Measurements from ENCODE around the gene NME9. TPM values are rescaled to one million over a fixed set of nuclear protein-coding genes. Genes with fewer than 3 reads are reported as not detected.

The NME9 gene
- total RNA-seq, 1 experiment from 2014 or later: not detected

DNA sequence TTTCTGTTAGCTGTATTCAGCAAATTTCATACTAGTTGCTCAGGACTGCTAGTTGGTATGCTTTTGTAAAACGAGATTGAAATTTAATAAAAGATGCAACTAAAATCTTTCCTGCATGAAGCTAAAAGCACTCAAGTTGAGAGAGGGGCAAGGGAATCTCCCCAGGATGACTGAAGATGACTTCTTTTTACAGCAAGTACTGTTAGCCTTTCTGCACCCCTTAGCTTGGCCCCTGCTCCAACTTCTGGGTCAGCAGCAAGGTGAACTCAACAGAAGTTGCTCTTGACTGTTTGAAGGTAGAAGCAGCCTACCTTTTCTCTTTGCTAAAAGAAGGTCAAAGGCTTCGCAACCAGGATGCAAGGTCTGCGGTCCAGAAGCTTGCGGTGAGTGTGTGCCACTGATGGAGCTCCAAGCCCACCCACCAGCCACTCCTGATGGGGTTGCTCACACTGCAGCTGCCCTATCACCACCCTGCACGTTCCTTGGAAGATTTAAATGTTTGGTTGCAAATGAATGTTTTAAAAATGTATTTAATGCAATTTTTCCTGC, 32.5 kb downstream of the NME9 start:
- H3K27ac Mint-ChIP-seq (ENCODE audit: unreplicated experiment): no peak overlapping the region
- Histone ChIP-seq H3K4me1 (no peaks in the 10 kb centered on the region), H3K27me3 (replicated peaks; ENCODE audit: control insufficient read depth, insufficient read depth, low read length) (no peaks in the 10 kb centered on the region), H3K36me3 (ENCODE audit: control insufficient read depth, insufficient read depth, low read length) (peaks cover 2% of the 10 kb centered on the region; the same call in 1 of the 2 replicates), H3K4me3 (ENCODE audit: low read depth, low read length) (no peak overlapping the region), H3K9me3 (no peaks in the 10 kb centered on the region)
- peaks cover 30% of the 10 kb centered on the region for H3K36me3 Mint-ChIP-seq (ENCODE audit: insufficient read depth, unreplicated experiment)
- BruUV-seq (replicated peaks): no TSS peak
- H3K9me3 Mint-ChIP-seq (ENCODE audit: unreplicated experiment): no peaks in the 10 kb centered on the region
- intact Hi-C loops (cut with micrococcal nuclease; ENCODE audit: unreplicated experiment): no loop called here
- DNase-seq: no peak
- H3K4me1 Mint-ChIP-seq (ENCODE audit: low read depth, unreplicated experiment): no peaks in the 10 kb centered on the region
- no peak overlapping the region for H3K4me3 Mint-ChIP-seq (ENCODE audit: unreplicated experiment)
- no peaks in the 10 kb centered on the region for H3K27me3 Mint-ChIP-seq (ENCODE audit: insufficient read depth, unreplicated experiment)
- ChIA-PET CTCF (no interaction called here), POLR2A (no interaction called here)
- TF ChIP-seq, protein P1, sequence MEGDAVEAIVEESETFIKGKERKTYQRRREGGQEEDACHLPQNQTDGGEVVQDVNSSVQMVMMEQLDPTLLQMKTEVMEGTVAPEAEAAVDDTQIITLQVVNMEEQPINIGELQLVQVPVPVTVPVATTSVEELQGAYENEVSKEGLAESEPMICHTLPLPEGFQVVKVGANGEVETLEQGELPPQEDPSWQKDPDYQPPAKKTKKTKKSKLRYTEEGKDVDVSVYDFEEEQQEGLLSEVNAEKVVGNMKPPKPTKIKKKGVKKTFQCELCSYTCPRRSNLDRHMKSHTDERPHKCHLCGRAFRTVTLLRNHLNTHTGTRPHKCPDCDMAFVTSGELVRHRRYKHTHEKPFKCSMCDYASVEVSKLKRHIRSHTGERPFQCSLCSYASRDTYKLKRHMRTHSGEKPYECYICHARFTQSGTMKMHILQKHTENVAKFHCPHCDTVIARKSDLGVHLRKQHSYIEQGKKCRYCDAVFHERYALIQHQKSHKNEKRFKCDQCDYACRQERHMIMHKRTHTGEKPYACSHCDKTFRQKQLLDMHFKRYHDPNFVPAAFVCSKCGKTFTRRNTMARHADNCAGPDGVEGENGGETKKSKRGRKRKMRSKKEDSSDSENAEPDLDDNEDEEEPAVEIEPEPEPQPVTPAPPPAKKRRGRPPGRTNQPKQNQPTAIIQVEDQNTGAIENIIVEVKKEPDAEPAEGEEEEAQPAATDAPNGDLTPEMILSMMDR (IDR thresholded peaks at IDR 0.05; ENCODE audit: insufficient read depth in 1 of 2, low read depth in 1 of 2, low read length in 1 of 2, severe bottlenecking in 1 of 2, unreplicated experiment in 1 of 2): no peak

DNA sequence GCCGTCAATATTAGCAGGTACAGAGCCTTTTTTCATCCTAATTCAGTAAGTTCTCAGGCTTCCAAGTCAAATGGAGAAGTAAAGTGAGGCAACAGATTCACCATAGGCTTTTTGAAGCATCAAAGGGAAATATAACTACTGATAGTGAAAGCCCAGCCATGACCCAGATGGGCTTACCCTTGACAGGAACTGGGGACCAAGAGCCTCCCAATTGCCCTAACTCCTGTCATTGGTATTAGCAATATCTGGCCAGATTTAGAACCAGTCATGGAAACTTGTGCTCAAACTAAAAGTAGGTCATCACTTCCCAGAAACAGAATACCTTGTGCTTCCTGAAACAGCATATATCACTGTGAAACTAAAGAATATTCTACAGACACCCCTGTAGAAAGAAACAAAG, 33.0 kb downstream of the NME9 start:
- no peak for DNase-seq
- peaks cover 2% of the 10 kb centered on the region; the same call in 1 of the 2 replicates for H3K36me3 ChIP-seq (ENCODE audit: control insufficient read depth, insufficient read depth, low read length)
- no peaks in the 10 kb centered on the region for H3K4me1 ChIP-seq
- Mint-ChIP-seq H3K27ac (ENCODE audit: unreplicated experiment) (no peak overlapping the region), H3K9me3 (ENCODE audit: unreplicated experiment) (no peaks in the 10 kb centered on the region), H3K4me1 (ENCODE audit: low read depth, unreplicated experiment) (no peaks in the 10 kb centered on the region), H3K27me3 (ENCODE audit: insufficient read depth, unreplicated experiment) (no peaks in the 10 kb centered on the region), H3K4me3 (ENCODE audit: unreplicated experiment) (no peak overlapping the region), H3K36me3 (ENCODE audit: insufficient read depth, unreplicated experiment) (peaks cover 30% of the 10 kb centered on the region)
- no TSS peak for BruUV-seq (replicated peaks)
- no peaks in the 10 kb centered on the region for H3K27me3 ChIP-seq (replicated peaks; ENCODE audit: control insufficient read depth, insufficient read depth, low read length)
- TF ChIP-seq, protein P1 (IDR thresholded peaks at IDR 0.05; ENCODE audit: insufficient read depth in 1 of 2, low read depth in 1 of 2, low read length in 1 of 2, severe bottlenecking in 1 of 2, unreplicated experiment in 1 of 2): no peak
- no peaks in the 10 kb centered on the region for H3K9me3 ChIP-seq
- intact Hi-C loops (cut with micrococcal nuclease; ENCODE audit: unreplicated experiment): no loop called here
- ChIA-PET POLR2A (no interaction called here), CTCF (no interaction called here)
- no peak overlapping the region for H3K4me3 ChIP-seq (ENCODE audit: low read depth, low read length)

DNA sequence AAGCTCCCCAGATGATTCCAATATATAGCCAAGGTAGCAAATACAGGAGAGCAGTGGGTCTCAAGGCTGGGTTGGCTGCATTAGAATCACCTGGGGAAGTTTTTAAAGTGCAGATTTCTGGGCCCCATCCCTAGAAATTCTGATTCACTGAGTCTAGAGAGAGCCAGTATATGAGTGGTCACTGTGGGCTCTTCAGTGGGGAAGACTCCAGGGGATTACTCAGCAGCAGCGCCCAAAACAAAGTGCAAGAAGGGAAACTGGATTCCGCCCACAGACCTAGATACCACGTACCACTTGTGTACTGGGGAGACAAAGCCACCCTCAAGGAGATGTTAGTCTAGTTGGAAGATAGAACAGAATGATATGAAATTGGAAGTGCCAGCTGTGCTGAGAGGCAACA, 40.0 kb downstream of the NME9 start:
- no peaks in the 10 kb centered on the region for H3K9me3 ChIP-seq
- TF ChIP-seq, protein P1 (IDR thresholded peaks at IDR 0.05; ENCODE audit: insufficient read depth in 1 of 2, low read depth in 1 of 2, low read length in 1 of 2, severe bottlenecking in 1 of 2, unreplicated experiment in 1 of 2): no peak
- no peaks in the 10 kb centered on the region for H3K4me1 ChIP-seq
- Mint-ChIP-seq H3K27ac (ENCODE audit: unreplicated experiment) (no peak overlapping the region), H3K36me3 (ENCODE audit: insufficient read depth, unreplicated experiment) (peaks cover 23% of the 10 kb centered on the region), H3K4me1 (ENCODE audit: low read depth, unreplicated experiment) (no peaks in the 10 kb centered on the region), H3K4me3 (ENCODE audit: unreplicated experiment) (no peak overlapping the region), H3K9me3 (ENCODE audit: unreplicated experiment) (no peaks in the 10 kb centered on the region), H3K27me3 (ENCODE audit: insufficient read depth, unreplicated experiment) (no peaks in the 10 kb centered on the region)
- CTCF ChIA-PET: no interaction called here
- H3K4me3 ChIP-seq (ENCODE audit: low read depth, low read length): no peak overlapping the region
- POLR2A ChIA-PET: no interaction called here
- H3K27me3 ChIP-seq (replicated peaks; ENCODE audit: control insufficient read depth, insufficient read depth, low read length): no peaks in the 10 kb centered on the region
- DNase-seq: no peak
- no TSS peak for BruUV-seq (replicated peaks)
- no peaks in the 10 kb centered on the region; the same call in 1 of the 2 replicates for H3K36me3 ChIP-seq (ENCODE audit: control insufficient read depth, insufficient read depth, low read length)
- intact Hi-C loops (cut with micrococcal nuclease; ENCODE audit: unreplicated experiment): no loop called here
